SU-DHL-6 (cell line): ENCODE results near the gene CFB.

Source experiments
- H2AFZ ChIP-seq: fragments of 200-600 bp; sonication (generic); 2 replicates; pipeline ENCODE4 v1.6.1; 2014; ENCODE audit warnings: low read depth, mild to moderate bottlenecking, moderate library complexity, mixed read lengths, antibody characterized with exemption, low read length; ENCODE audit not compliant: severe bottlenecking
- H3F3A ChIP-seq: fragments of 200-600 bp; shearing (Covaris generic); 2 replicates; pipeline ENCODE4 v1.6.0; 2016; ENCODE audit warnings: antibody characterized with exemption, mild to moderate bottlenecking; ENCODE audit not compliant: insufficient read depth
- H3K27ac ChIP-seq: fragments of 200-600 bp; sonication (generic); 2 replicates; pipeline ENCODE4 v1.5.1; 2016; ENCODE audit warnings: low read depth, mild to moderate bottlenecking, low read length, moderate library complexity, mixed read lengths
- H3K27me3 ChIP-seq: fragments of 200-600 bp; sonication (generic), shearing (Covaris generic); 2 replicates; pipeline ENCODE4 v1.6.0; 2014; ENCODE audit warnings: mild to moderate bottlenecking, low read length
- H3K36me3 ChIP-seq: fragments of 200-600 bp; sonication (generic); 2 replicates; pipeline ENCODE4 v1.6.1; 2014; ENCODE audit warnings: mild to moderate bottlenecking, low read length, mixed read lengths
- H3K4me2 ChIP-seq: fragments of 300-600, 200-600 bp; shearing (Covaris generic), sonication (generic); 2 replicates; pipeline ENCODE4 v1.6.0; 2014; ENCODE audit warnings: low read length, low read depth, mild to moderate bottlenecking; ENCODE audit not compliant: poor library complexity, severe bottlenecking
- H3K4me3 ChIP-seq: fragments of 200-600 bp; sonication (generic); 2 replicates; pipeline ENCODE4 v1.5.1; 2014; ENCODE audit warnings: antibody characterized with exemption, low read length, mild to moderate bottlenecking, mixed read lengths; ENCODE audit not compliant: insufficient read depth, poor library complexity, severe bottlenecking
- H3K79me2 ChIP-seq: fragments of 200-600 bp; sonication (generic); 2 replicates; pipeline ENCODE4 v1.6.1; 2014; ENCODE audit warnings: mild to moderate bottlenecking, low read length, moderate library complexity; ENCODE audit not compliant: insufficient read depth
- H3K9ac ChIP-seq: fragments of 200-600 bp; sonication (generic); 2 replicates; pipeline ENCODE4 v1.7.0; 2014; ENCODE audit warnings: mild to moderate bottlenecking, low read length
- H3K9me2 ChIP-seq: fragments of 200-600 bp; sonication (generic); replicated peaks from 2 replicates; pipeline ENCODE4 v1.6.1; 2014; ENCODE audit warnings: low read length; ENCODE audit not compliant: insufficient read depth
- H3K9me3 ChIP-seq: fragments of 200-600 bp; sonication (generic); 2 replicates; pipeline ENCODE4 v1.6.1; 2014; ENCODE audit warnings: low read length, mixed read lengths; ENCODE audit not compliant: insufficient read depth
- H4K20me1 ChIP-seq: fragments of 200-600 bp; sonication (generic); 2 replicates; pipeline ENCODE4 v1.6.1; 2014; ENCODE audit warnings: low read depth, mild to moderate bottlenecking, antibody characterized with exemption, low read length, moderate library complexity, mixed read lengths
- CTCF ChIP-seq: fragments of 200-600 bp; sonication (generic); IDR thresholded peaks from one replicate; pipeline ENCODE4 v1.5.1; 2017; ENCODE audit warnings: antibody characterized with exemption, mild to moderate bottlenecking, low read length, moderate library complexity; ENCODE audit not compliant: insufficient read depth, poor library complexity, severe bottlenecking
- EZH2phosphoT487 ChIP-seq: fragments of 200-600 bp; sonication (generic), shearing (Covaris generic); conservative IDR thresholded peaks from 2 replicates; pipeline ENCODE4 v1.6.1; 2018; ENCODE audit warnings: mild to moderate bottlenecking, antibody characterized with exemption, low read length, moderate library complexity, mixed read lengths

CFB gene

GRCh38 chr6:31899882-31900722 is 45.8 kb upstream of the CFB start:
- peaks cover 68% of the 10 kb centered on the region for H3F3A ChIP-seq
- H2AFZ ChIP-seq = no peak overlapping the region
- no peaks in the 10 kb centered on the region for H3K9me3 ChIP-seq
- peak overlapping the region; percentile 74 for H3K4me2 ChIP-seq
- H3K4me3 ChIP-seq = no peak overlapping the region
- no peaks in the 10 kb centered on the region for H3K9me2 ChIP-seq
- TF ChIP-seq CTCF (no peak), EZH2phosphoT487 (no peak)
- H3K36me3 ChIP-seq = peaks cover 11% of the 10 kb centered on the region
- H3K9ac ChIP-seq = no peak overlapping the region
- peaks cover 4% of the 10 kb centered on the region; the same call in 1 of the 2 replicates for H3K79me2 ChIP-seq
- H3K27ac ChIP-seq = no peak overlapping the region
- no peaks in the 10 kb centered on the region for H4K20me1 ChIP-seq
- no peaks in the 10 kb centered on the region for H3K27me3 ChIP-seq

- Histone ChIP-seq H3K36me3 (peaks cover 2% of the 10 kb centered on the region; the same call in 1 of the 2 replicates), H3K27me3 (0 out of 2 replicates have a peak, but pooled peaks cover 3% of the 10 kb centered on the region), H3K79me2 (peaks cover 4% of the 10 kb centered on the region; the same call in 1 of the 2 replicates), H3K9me2 (no peaks in the 10 kb centered on the region), H3K4me2 (peak overlapping the region; percentile 65), H3K27ac (peak overlapping the region; percentile 71), H3K9me3 (no peaks in the 10 kb centered on the region), H4K20me1 (no peaks in the 10 kb centered on the region), H3K9ac (peak overlapping the region; percentile 63; the same call in 1 of the 2 replicates), H3F3A (peaks cover 59% of the 10 kb centered on the region), H3K4me3 (peak overlapping the region; percentile 63), H2AFZ (no peak overlapping the region)
- no peak for TF ChIP-seq CTCF
- TF ChIP-seq EZH2phosphoT487 = no peak
Measured at GRCh38 chr6:31900917-31901414, 44.9 kb upstream of the CFB start.

GRCh38 chr6:31901415-31901952 is 44.4 kb upstream of the CFB start:
- Histone ChIP-seq H2AFZ (no peak overlapping the region), H3F3A (peaks cover 54% of the 10 kb centered on the region), H3K36me3 (no peaks in the 10 kb centered on the region), H3K79me2 (peaks cover 4% of the 10 kb centered on the region; the same call in 1 of the 2 replicates), H3K27ac (peak overlapping the region; percentile 71), H3K27me3 (0 out of 2 replicates have a peak, but pooled peaks cover 3% of the 10 kb centered on the region), H3K9ac (peak overlapping the region; percentile 63), H3K9me2 (no peaks in the 10 kb centered on the region), H4K20me1 (no peaks in the 10 kb centered on the region), H3K9me3 (no peaks in the 10 kb centered on the region), H3K4me2 (peak overlapping the region; percentile 65), H3K4me3 (peak overlapping the region; percentile 63)
- no peak for TF ChIP-seq CTCF
